ENCODE measurements around the gene SLC2A2.
A peak's percentile ranks its signal among the peaks of the same experiment; 100 is the strongest.

The SLC2A2 gene

GRCh38 chr3:171046760-171047159 is 20.2 kb upstream of the SLC2A2 start:
- no peak overlapping the region for H2BK15ac ChIP-seq (ENCODE audit: low read depth, poor library complexity, severe bottlenecking)
- no peak overlapping the region for H3K14ac ChIP-seq (ENCODE audit: low read length in 2 of 2)
- no peaks in the 10 kb centered on the region for H3K9me3 ChIP-seq (ENCODE audit: control insufficient read depth, low read length)
- peak overlapping the region; percentile 15 for H2AK5ac ChIP-seq (ENCODE audit: low read length, severe bottlenecking)
- H4K91ac ChIP-seq (ENCODE audit: low read length) = no peak overlapping the region
- H3K4me3 ChIP-seq (ENCODE audit: insufficient read depth in 1 of 2, low read depth in 1 of 2, low read length in 2 of 2) = no peak overlapping the region
- H3K79me1 ChIP-seq (replicated peaks; ENCODE audit: low read length, poor library complexity, severe bottlenecking) = no peaks in the 10 kb centered on the region
- H3K27me3 ChIP-seq (ENCODE audit: control insufficient read depth in 1 of 2, insufficient read depth in 1 of 2, low read length in 2 of 2) = no peaks in the 10 kb centered on the region
- no peak overlapping the region for H3K9ac ChIP-seq (ENCODE audit: low read length)
- H3K36me3 ChIP-seq (ENCODE audit: control insufficient read depth in 1 of 2, insufficient read depth in 2 of 2, low read depth in 1 of 2, low read length in 2 of 2) = no peaks in the 10 kb centered on the region
- no peak for DNase-seq
- no peak overlapping the region for H3K4ac ChIP-seq (ENCODE audit: low read depth in 1 of 2, low read length in 2 of 2)
- no peak overlapping the region for H2BK12ac ChIP-seq (ENCODE audit: low read length in 2 of 2)
- WGBS = 100% methylated on average over 3 of the region's 4 CpGs
- H3K27ac ChIP-seq (ENCODE audit: low read length, poor library complexity, severe bottlenecking) = peak overlapping the region; percentile 36
- no peak overlapping the region for H2BK120ac ChIP-seq (ENCODE audit: low read depth, low read length)
- H4K8ac ChIP-seq (ENCODE audit: low read length) = no peak overlapping the region
- no peak overlapping the region for H2AFZ ChIP-seq (ENCODE audit: low read depth, low read length)
- H3K4me2 ChIP-seq (ENCODE audit: low read length, poor library complexity, severe bottlenecking) = no peak overlapping the region
- peaks cover 5% of the 10 kb centered on the region for H3K4me1 ChIP-seq (ENCODE audit: control insufficient read depth, insufficient read depth, low read depth, low read length)
- H3K23ac ChIP-seq (ENCODE audit: low read length in 2 of 2) = no peak overlapping the region
- no peak overlapping the region for H2BK5ac ChIP-seq (ENCODE audit: low read depth, low read length, poor library complexity, severe bottlenecking)
- no peak overlapping the region for H3K18ac ChIP-seq (ENCODE audit: low read depth in 1 of 2, low read length in 2 of 2)

- DNase-seq = peak; percentile 90
- Histone ChIP-seq H3K23ac (ENCODE audit: low read length in 2 of 2) (no peak overlapping the region), H2BK12ac (ENCODE audit: low read length in 2 of 2) (no peak overlapping the region), H3K18ac (ENCODE audit: low read depth in 1 of 2, low read length in 2 of 2) (no peak overlapping the region), H3K14ac (ENCODE audit: low read length in 2 of 2) (no peak overlapping the region), H2BK120ac (ENCODE audit: low read depth, low read length) (no peak overlapping the region), H2AK5ac (ENCODE audit: low read length, severe bottlenecking) (peak overlapping the region; percentile 88), H3K27ac (ENCODE audit: low read length, poor library complexity, severe bottlenecking) (peak overlapping the region; percentile 98), H4K91ac (ENCODE audit: low read length) (no peak overlapping the region), H3K79me1 (replicated peaks; ENCODE audit: low read length, poor library complexity, severe bottlenecking) (no peaks in the 10 kb centered on the region), H2AFZ (ENCODE audit: low read depth, low read length) (no peak overlapping the region), H2BK15ac (ENCODE audit: low read depth, poor library complexity, severe bottlenecking) (no peak overlapping the region), H3K27me3 (ENCODE audit: control insufficient read depth in 1 of 2, insufficient read depth in 1 of 2, low read length in 2 of 2) (no peaks in the 10 kb centered on the region), H2BK5ac (ENCODE audit: low read depth, low read length, poor library complexity, severe bottlenecking) (peak overlapping the region; percentile 93), H4K8ac (ENCODE audit: low read length) (no peak overlapping the region), H3K4me1 (ENCODE audit: control insufficient read depth, insufficient read depth, low read depth, low read length) (peaks cover 5% of the 10 kb centered on the region), H3K4me2 (ENCODE audit: low read length, poor library complexity, severe bottlenecking) (no peak overlapping the region), H3K9me3 (ENCODE audit: control insufficient read depth, low read length) (no peaks in the 10 kb centered on the region), H3K4me3 (ENCODE audit: insufficient read depth in 1 of 2, low read depth in 1 of 2, low read length in 2 of 2) (peak overlapping the region in 1 of 2 experiments; percentile 3), H3K4ac (ENCODE audit: low read depth in 1 of 2, low read length in 2 of 2) (no peak overlapping the region), H3K36me3 (ENCODE audit: control insufficient read depth in 1 of 2, insufficient read depth in 2 of 2, low read depth in 1 of 2, low read length in 2 of 2) (no peaks in the 10 kb centered on the region), H3K9ac (ENCODE audit: low read length) (no peak overlapping the region)
- 77% methylated on average over 12 of the region's 14 CpGs for WGBS
These were observed 18.6 kb upstream of the SLC2A2 start for GRCh38 chr3:171044835-171045793.

GRCh38 chr3:171044384-171044783 is 17.9 kb upstream of the SLC2A2 start:
- Histone ChIP-seq H3K4me3 (ENCODE audit: insufficient read depth in 1 of 2, low read depth in 1 of 2, low read length in 2 of 2) (no peak overlapping the region), H2AK5ac (ENCODE audit: low read length, severe bottlenecking) (peak overlapping the region; percentile 99), H3K36me3 (ENCODE audit: control insufficient read depth in 1 of 2, insufficient read depth in 2 of 2, low read depth in 1 of 2, low read length in 2 of 2) (no peaks in the 10 kb centered on the region), H3K4me2 (ENCODE audit: low read length, poor library complexity, severe bottlenecking) (no peak overlapping the region), H3K14ac (ENCODE audit: low read length in 2 of 2) (no peak overlapping the region), H3K18ac (ENCODE audit: low read depth in 1 of 2, low read length in 2 of 2) (no peak overlapping the region), H3K4ac (ENCODE audit: low read depth in 1 of 2, low read length in 2 of 2) (no peak overlapping the region), H2AFZ (ENCODE audit: low read depth, low read length) (no peak overlapping the region), H4K8ac (ENCODE audit: low read length) (no peak overlapping the region), H3K79me1 (replicated peaks; ENCODE audit: low read length, poor library complexity, severe bottlenecking) (no peaks in the 10 kb centered on the region), H4K91ac (ENCODE audit: low read length) (no peak overlapping the region), H3K4me1 (ENCODE audit: control insufficient read depth, insufficient read depth, low read depth, low read length) (peaks cover 6% of the 10 kb centered on the region), H2BK15ac (ENCODE audit: low read depth, poor library complexity, severe bottlenecking) (no peak overlapping the region), H2BK5ac (ENCODE audit: low read depth, low read length, poor library complexity, severe bottlenecking) (no peak overlapping the region), H3K27me3 (ENCODE audit: control insufficient read depth in 1 of 2, insufficient read depth in 1 of 2, low read length in 2 of 2) (no peaks in the 10 kb centered on the region), H3K27ac (ENCODE audit: low read length, poor library complexity, severe bottlenecking) (peak overlapping the region; percentile 98), H3K9ac (ENCODE audit: low read length) (no peak overlapping the region), H3K23ac (ENCODE audit: low read length in 2 of 2) (no peak overlapping the region), H3K9me3 (ENCODE audit: control insufficient read depth, low read length) (no peaks in the 10 kb centered on the region), H2BK120ac (ENCODE audit: low read depth, low read length) (no peak overlapping the region), H2BK12ac (ENCODE audit: low read length in 2 of 2) (no peak overlapping the region)
- no CpG with 5 or more reads among the region's 1 CpG for WGBS
- no peak for DNase-seq

GRCh38 chr3:171039674-171040073 is 13.2 kb upstream of the SLC2A2 start:
- no peak overlapping the region for H2AFZ ChIP-seq (ENCODE audit: low read depth, low read length)
- H3K4me1 ChIP-seq (ENCODE audit: control insufficient read depth, insufficient read depth, low read depth, low read length) = peaks cover 3% of the 10 kb centered on the region
- H2BK12ac ChIP-seq (ENCODE audit: low read length in 2 of 2) = no peak overlapping the region
- no peak overlapping the region for H3K18ac ChIP-seq (ENCODE audit: low read depth in 1 of 2, low read length in 2 of 2)
- H3K9me3 ChIP-seq (ENCODE audit: control insufficient read depth, low read length) = no peaks in the 10 kb centered on the region
- DNase-seq = no peak
- no peaks in the 10 kb centered on the region for H3K27me3 ChIP-seq (ENCODE audit: control insufficient read depth in 1 of 2, insufficient read depth in 1 of 2, low read length in 2 of 2)
- H3K79me1 ChIP-seq (replicated peaks; ENCODE audit: low read length, poor library complexity, severe bottlenecking) = no peaks in the 10 kb centered on the region
- peak overlapping the region; percentile 55 for H4K8ac ChIP-seq (ENCODE audit: low read length)
- H3K36me3 ChIP-seq (ENCODE audit: control insufficient read depth in 1 of 2, insufficient read depth in 2 of 2, low read depth in 1 of 2, low read length in 2 of 2) = no peaks in the 10 kb centered on the region
- H3K14ac ChIP-seq (ENCODE audit: low read length in 2 of 2) = no peak overlapping the region
- no peak overlapping the region for H3K4ac ChIP-seq (ENCODE audit: low read depth in 1 of 2, low read length in 2 of 2)
- H3K4me3 ChIP-seq (ENCODE audit: insufficient read depth in 1 of 2, low read depth in 1 of 2, low read length in 2 of 2) = no peak overlapping the region
- H3K23ac ChIP-seq (ENCODE audit: low read length in 2 of 2) = no peak overlapping the region
- H2AK5ac ChIP-seq (ENCODE audit: low read length, severe bottlenecking) = peak overlapping the region; percentile 94
- no peak overlapping the region for H2BK120ac ChIP-seq (ENCODE audit: low read depth, low read length)
- no CpG with 5 or more reads among the region's 1 CpG for WGBS
- no peak overlapping the region for H3K27ac ChIP-seq (ENCODE audit: low read length, poor library complexity, severe bottlenecking)
- H2BK5ac ChIP-seq (ENCODE audit: low read depth, low read length, poor library complexity, severe bottlenecking) = no peak overlapping the region
- H3K9ac ChIP-seq (ENCODE audit: low read length) = no peak overlapping the region
- no peak overlapping the region for H4K91ac ChIP-seq (ENCODE audit: low read length)
- no peak overlapping the region for H2BK15ac ChIP-seq (ENCODE audit: low read depth, poor library complexity, severe bottlenecking)
- H3K4me2 ChIP-seq (ENCODE audit: low read length, poor library complexity, severe bottlenecking) = no peak overlapping the region

Data from mesenchymal stem cell (in vitro differentiated cells and primary cell).